PFSK-1 (cell line): ENCODE measurements around the gene COPS2.

Experiments
- FOXP2 ChIP-seq: optimal IDR thresholded peaks from 2 replicates; pipeline ENCODE3; 2011; ENCODE audit warnings: borderline replicate concordance, control low read depth, inconsistent platforms; ENCODE audit not compliant: insufficient read depth; ENCODE audit errors: extremely low read length, extremely low read depth
- POLR2AphosphoS5 ChIP-seq: IDR thresholded peaks from 2 replicates; pipeline ENCODE4 v1.6.1; 2012; ENCODE audit warnings: low read depth, mild to moderate bottlenecking, control low read depth, low read length, moderate library complexity
- REST ChIP-seq, 2 experiments: IDR thresholded peaks; 2 replicates each; pipeline versions ENCODE4 v1.6.1 to v1.8.0; 2011 to 2012; ENCODE audit warnings: low read depth in 2 of 2, low read length in 2 of 2, control low read depth in 1 of 2, inconsistent platforms in 1 of 2, mild to moderate bottlenecking in 1 of 2, moderate library complexity in 1 of 2; ENCODE audit not compliant: insufficient read depth in 1 of 2
- SIN3A ChIP-seq: IDR thresholded peaks from 2 replicates; pipeline ENCODE4 v1.6.1; 2012; ENCODE audit warnings: mild to moderate bottlenecking, low read length, moderate library complexity, borderline replicate concordance; ENCODE audit not compliant: insufficient read depth
- TAF1 ChIP-seq: IDR thresholded peaks from 2 replicates; pipeline ENCODE4 v1.6.1; 2012; ENCODE audit warnings: low read length, control low read depth, borderline replicate concordance; ENCODE audit not compliant: insufficient read depth

COPS2 gene

GRCh38 chr15:49171790-49172189, 16.4 kb upstream of the COPS2 start:
- TF ChIP-seq SIN3A (no peak), FOXP2 (no peak), POLR2AphosphoS5 (no peak), REST (IDR thresholded peaks at IDR 0.05; ENCODE audit: insufficient read depth in 1 of 2, low read depth in 2 of 2, low read length in 2 of 2) (no peak), TAF1 (no peak)

GRCh38 chr15:49169880-49170597, 14.6 kb upstream of the COPS2 start, which contains the start of gene GALK2:
TSS of gene GALK2 (plus strand) at chr15:49170247. CDS start at chr15:49170323, 76 bp downstream.
- peak; percentile 91 for TF ChIP-seq POLR2AphosphoS5
- TF ChIP-seq REST (IDR thresholded peaks at IDR 0.05; ENCODE audit: insufficient read depth in 1 of 2, low read depth in 2 of 2, low read length in 2 of 2), result 0 out of 4 replicates have a peak, but pooled peaks of 1 of the 2 experiments have one; percentile 24
- peak; percentile 64 for TF ChIP-seq FOXP2
- peak; percentile 72; the same call in 1 of the 2 replicates for TF ChIP-seq SIN3A
- TF ChIP-seq TAF1, result peak; percentile 42; the same call in 1 of the 2 replicates

DNA sequence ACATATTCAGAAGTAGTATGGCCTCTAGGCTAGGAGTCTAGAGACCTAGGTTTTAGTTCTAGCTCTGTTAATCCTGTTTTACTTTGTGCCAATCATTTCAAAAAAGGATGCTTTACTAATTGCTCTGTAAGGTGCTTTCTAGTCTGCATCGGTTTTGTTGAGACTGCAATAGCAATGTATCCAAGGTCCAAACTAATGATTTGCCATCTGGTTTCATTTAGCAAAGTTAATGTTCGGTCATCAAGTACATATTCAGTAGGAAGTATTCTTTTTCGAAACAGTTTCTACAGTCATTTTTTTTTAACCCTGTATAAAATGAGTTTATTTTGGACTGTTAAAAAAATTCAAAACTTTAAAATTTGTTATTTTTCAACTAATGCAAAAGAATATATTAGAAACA, 12.6 kb upstream of the COPS2 start:
- TF ChIP-seq FOXP2, result no peak
- no peak for TF ChIP-seq REST (IDR thresholded peaks at IDR 0.05; ENCODE audit: insufficient read depth in 1 of 2, low read depth in 2 of 2, low read length in 2 of 2)
- no peak for TF ChIP-seq SIN3A
- TF ChIP-seq TAF1, result no peak
- TF ChIP-seq POLR2AphosphoS5, result no peak

DNA sequence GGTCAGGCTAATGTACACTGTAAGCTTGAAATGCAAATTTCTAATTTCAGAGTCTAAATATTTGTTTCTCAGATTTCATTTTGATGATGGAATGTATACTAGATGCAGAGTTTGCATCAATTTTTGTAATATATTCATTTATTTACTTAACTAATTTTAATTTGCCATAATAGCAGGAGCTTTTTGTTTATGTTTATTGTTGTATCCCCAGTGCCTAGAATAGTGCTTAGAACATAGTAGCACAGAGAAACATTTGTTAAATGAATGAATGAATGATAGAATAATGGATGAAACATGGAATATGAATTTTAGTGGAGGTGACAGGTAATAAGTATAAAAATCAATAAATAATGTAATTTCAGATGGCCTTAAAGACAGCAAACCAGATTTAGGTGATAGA, 9.5 kb upstream of the COPS2 start:
- TF ChIP-seq SIN3A, result no peak
- no peak for TF ChIP-seq POLR2AphosphoS5
- no peak for TF ChIP-seq TAF1
- TF ChIP-seq FOXP2, result no peak
- no peak for TF ChIP-seq REST (IDR thresholded peaks at IDR 0.05; ENCODE audit: insufficient read depth in 1 of 2, low read depth in 2 of 2, low read length in 2 of 2)

GRCh38 chr15:49163678-49164077, 8.3 kb upstream of the COPS2 start:
- TF ChIP-seq SIN3A (no peak), FOXP2 (no peak), REST (IDR thresholded peaks at IDR 0.05; ENCODE audit: insufficient read depth in 1 of 2, low read depth in 2 of 2, low read length in 2 of 2) (no peak), POLR2AphosphoS5 (no peak), TAF1 (no peak)
